HepG2 (cell line): ENCODE results near the gene HEXD. TPM values are rescaled to one million over a fixed set of nuclear protein-coding genes. Genes with fewer than 3 reads are reported as not detected.

ENCODE experiments used
- BCL3 ChIP-seq: sonication (generic); formaldehyde crosslinking; IDR thresholded peaks from 2 replicates; pipeline ENCODE4 v1.5.1; 2020; ENCODE audit warnings: mild to moderate bottlenecking, missing genetic modification reagents, moderate library complexity
- DNMT3B ChIP-seq: conservative IDR thresholded peaks from 2 replicates; pipeline ENCODE4 v1.6.1; 2016; ENCODE audit warnings: missing biosample characterization, control low read depth
- FOXO1 ChIP-seq: sonication (generic); formaldehyde crosslinking; IDR thresholded peaks from 2 replicates; pipeline ENCODE4 v1.4.0; 2020; ENCODE audit warnings: missing genetic modification reagents
- NFRKB ChIP-seq: fragments of 450-650 bp; IDR thresholded peaks from 2 replicates; pipeline ENCODE4 v1.6.1; 2017
- PAX8 ChIP-seq: sonication (generic); formaldehyde crosslinking; IDR thresholded peaks from 2 replicates; pipeline ENCODE4 v1.8.0; 2022; ENCODE audit warnings: mild to moderate bottlenecking, missing genetic modification reagents, borderline replicate concordance
- SETDB1 ChIP-seq: sonication (generic); formaldehyde crosslinking; IDR thresholded peaks from 2 replicates; pipeline ENCODE4 v1.5.1; 2020; ENCODE audit warnings: missing genetic modification reagents, mild to moderate bottlenecking, borderline replicate concordance
- SMAD9 ChIP-seq: sonication (generic); formaldehyde crosslinking; IDR thresholded peaks from 2 replicates; pipeline ENCODE4 v1.5.1; 2020; ENCODE audit warnings: mild to moderate bottlenecking, missing genetic modification reagents
- TIGD3 ChIP-seq: sonication (generic); formaldehyde crosslinking; IDR thresholded peaks from 2 replicates; pipeline ENCODE4 v1.5.1; 2020; ENCODE audit warnings: mild to moderate bottlenecking, missing genetic modification reagents, borderline replicate concordance
- TRIM24 ChIP-seq: sonication (generic); formaldehyde crosslinking; IDR thresholded peaks from 2 replicates; pipeline ENCODE4 v1.8.0; 2022; ENCODE audit warnings: mild to moderate bottlenecking, missing genetic modification reagents
- WIZ ChIP-seq: sonication (generic); formaldehyde crosslinking; IDR thresholded peaks from 2 replicates; pipeline ENCODE4 v1.5.1; 2020; ENCODE audit warnings: mild to moderate bottlenecking, missing genetic modification reagents
- ZC3H4 ChIP-seq: sonication (generic); formaldehyde crosslinking; IDR thresholded peaks from 2 replicates; pipeline ENCODE4 v1.4.0; 2020; ENCODE audit warnings: missing genetic modification reagents, borderline replicate concordance
- ZFP1 ChIP-seq: IDR thresholded peaks from 2 replicates; pipeline ENCODE4 v1.6.1; 2016
- ZNF142 ChIP-seq: sonication (generic); formaldehyde crosslinking; IDR thresholded peaks from 2 replicates; pipeline ENCODE4 v1.4.0; 2020; ENCODE audit warnings: missing genetic modification reagents
- ZNF543 ChIP-seq: sonication (generic); formaldehyde crosslinking; IDR thresholded peaks from 2 replicates; pipeline ENCODE4 v1.4.0; 2020; ENCODE audit warnings: mild to moderate bottlenecking, missing genetic modification reagents
- polyA plus RNA-seq, 8 experiments: library from polyadenylated mRNA; depleted of rRNA in 3 of 8; stranded (reverse) in 7 of 8; unstranded in 1 of 8; fragments of >200 nt; fragmentation: Illumina TruSeq in 4 of 8; extraction: Trizol in 4 of 8; gene quantifications; 2 replicates each; pipeline versions ENCODE4 v1.2.1 to v1.2.3, GENCODE V29; 2011 to 2016; ENCODE audit warnings: low read depth in 4 of 8, missing spikeins in 1 of 8, mixed read lengths in 1 of 8; ENCODE audit not compliant: insufficient read depth in 1 of 8
- total RNA-seq, 5 experiments: library from RNA; depleted of rRNA; stranded (reverse); fragments of >200 nt; fragmentation: Illumina TruSeq; extraction: Trizol; gene quantifications; 2 replicates each; pipeline ENCODE4 v1.2.3, GENCODE V29; 2016; ENCODE audit warnings: low read depth in 1 of 5
- TF ChIP-seq, protein P1 (sequence below): fragments of 450-650 bp; IDR thresholded peaks from 2 replicates; pipeline ENCODE4 v1.6.1; 2017; ENCODE audit warnings: mild to moderate bottlenecking
- TF ChIP-seq, protein P2 (sequence below): sonication (generic); formaldehyde crosslinking; IDR thresholded peaks from 2 replicates; pipeline ENCODE4 v1.4.0; 2020; ENCODE audit warnings: missing genetic modification reagents

Gene HEXD
- total and polyA plus RNA-seq, 2 of the 13 experiments (the other 11 are each of a cell fraction or from before 2014, with no cell fraction given) = 22.3 to 41.8 TPM

GRCh38 chr17:82458179-82458884 is 40.2 kb downstream of the HEXD start, which contains the start of gene NARF (continued):
- TF ChIP-seq FOXO1 (CRISPR knock-in tag) (peak; percentile 65), SETDB1 (no peak), ZNF543 (CRISPR knock-in tag) (peak; percentile 98), TIGD3 (no peak), ZFP1 (CRISPR knock-in tag) (0 out of 2 replicates have a peak, but pooled peaks have one; percentile 6), ZC3H4 (CRISPR knock-in tag) (no peak), WIZ (CRISPR knock-in tag) (peak; percentile 36; the same call in 1 of the 2 replicates), PAX8 (CRISPR knock-in tag) (peak; percentile 99; the same call in 1 of the 2 replicates), DNMT3B (CRISPR knock-in tag) (0 out of 2 replicates have a peak, but pooled peaks have one; percentile 10), NFRKB (0 out of 2 replicates have a peak, but pooled peaks have one; percentile 41), TRIM24 (CRISPR knock-in tag) (no peak), ZNF142 (CRISPR knock-in tag) (no peak; the same call in 1 of the 2 replicates), BCL3 (CRISPR knock-in tag) (peak; percentile 69; the same call in 1 of the 2 replicates), SMAD9 (peak; percentile 16; the same call in 1 of the 2 replicates)
- TF ChIP-seq, protein P1, sequence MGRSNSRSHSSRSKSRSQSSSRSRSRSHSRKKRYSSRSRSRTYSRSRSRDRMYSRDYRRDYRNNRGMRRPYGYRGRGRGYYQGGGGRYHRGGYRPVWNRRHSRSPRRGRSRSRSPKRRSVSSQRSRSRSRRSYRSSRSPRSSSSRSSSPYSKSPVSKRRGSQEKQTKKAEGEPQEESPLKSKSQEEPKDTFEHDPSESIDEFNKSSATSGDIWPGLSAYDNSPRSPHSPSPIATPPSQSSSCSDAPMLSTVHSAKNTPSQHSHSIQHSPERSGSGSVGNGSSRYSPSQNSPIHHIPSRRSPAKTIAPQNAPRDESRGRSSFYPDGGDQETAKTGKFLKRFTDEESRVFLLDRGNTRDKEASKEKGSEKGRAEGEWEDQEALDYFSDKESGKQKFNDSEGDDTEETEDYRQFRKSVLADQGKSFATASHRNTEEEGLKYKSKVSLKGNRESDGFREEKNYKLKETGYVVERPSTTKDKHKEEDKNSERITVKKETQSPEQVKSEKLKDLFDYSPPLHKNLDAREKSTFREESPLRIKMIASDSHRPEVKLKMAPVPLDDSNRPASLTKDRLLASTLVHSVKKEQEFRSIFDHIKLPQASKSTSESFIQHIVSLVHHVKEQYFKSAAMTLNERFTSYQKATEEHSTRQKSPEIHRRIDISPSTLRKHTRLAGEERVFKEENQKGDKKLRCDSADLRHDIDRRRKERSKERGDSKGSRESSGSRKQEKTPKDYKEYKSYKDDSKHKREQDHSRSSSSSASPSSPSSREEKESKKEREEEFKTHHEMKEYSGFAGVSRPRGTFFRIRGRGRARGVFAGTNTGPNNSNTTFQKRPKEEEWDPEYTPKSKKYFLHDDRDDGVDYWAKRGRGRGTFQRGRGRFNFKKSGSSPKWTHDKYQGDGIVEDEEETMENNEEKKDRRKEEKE = no peak
- TF ChIP-seq, protein P2, sequence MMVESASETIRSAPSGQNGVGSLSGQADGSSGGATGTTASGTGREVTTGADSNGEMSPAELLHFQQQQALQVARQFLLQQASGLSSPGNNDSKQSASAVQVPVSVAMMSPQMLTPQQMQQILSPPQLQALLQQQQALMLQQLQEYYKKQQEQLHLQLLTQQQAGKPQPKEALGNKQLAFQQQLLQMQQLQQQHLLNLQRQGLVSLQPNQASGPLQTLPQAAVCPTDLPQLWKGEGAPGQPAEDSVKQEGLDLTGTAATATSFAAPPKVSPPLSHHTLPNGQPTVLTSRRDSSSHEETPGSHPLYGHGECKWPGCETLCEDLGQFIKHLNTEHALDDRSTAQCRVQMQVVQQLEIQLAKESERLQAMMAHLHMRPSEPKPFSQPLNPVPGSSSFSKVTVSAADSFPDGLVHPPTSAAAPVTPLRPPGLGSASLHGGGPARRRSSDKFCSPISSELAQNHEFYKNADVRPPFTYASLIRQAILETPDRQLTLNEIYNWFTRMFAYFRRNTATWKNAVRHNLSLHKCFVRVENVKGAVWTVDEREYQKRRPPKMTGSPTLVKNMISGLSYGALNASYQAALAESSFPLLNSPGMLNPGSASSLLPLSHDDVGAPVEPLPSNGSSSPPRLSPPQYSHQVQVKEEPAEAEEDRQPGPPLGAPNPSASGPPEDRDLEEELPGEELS (CRISPR knock-in tag) = no peak; the same call in 1 of the 2 replicates
